GM12892 (cell line): ENCODE results near the gene MTG2.

Experiments
- POLR2A ChIP-seq: IDR thresholded peaks from 2 replicates; pipeline ENCODE4 v1.6.1; 2011; ENCODE audit warnings: low read depth, low read length, control low read depth
- POLR2AphosphoS5 ChIP-seq: IDR thresholded peaks from 2 replicates; pipeline ENCODE4 v1.6.1; 2011; ENCODE audit warnings: low read depth, low read length, control low read depth
- TAF1 ChIP-seq: IDR thresholded peaks from 2 replicates; pipeline ENCODE4 v1.6.1; 2011; ENCODE audit warnings: low read depth, mild to moderate bottlenecking, control low read depth, low read length, borderline replicate concordance

GRCh38 chr20:62186096-62186426, 3.2 kb downstream of the MTG2 start:
- TF ChIP-seq POLR2A (no peak), TAF1 (no peak), POLR2AphosphoS5 (no peak)
